Progenitor cell of endocrine pancreas (in vitro differentiated cells): Measurements from ENCODE around the gene AMZ1. TPM values are rescaled to one million over a fixed set of nuclear protein-coding genes. Genes with fewer than 3 reads are reported as not detected.

Experiments
- DNase-seq: peaks from one replicate; pipeline ENCODE4 v3.0.0; 2021; ENCODE audit warnings: low spot score; ENCODE audit not compliant: unreplicated experiment
- H3K27ac Mint-ChIP-seq: 2 replicates; pipeline ENCODE4 v1.8.0; 2021; ENCODE audit warnings: mild to moderate bottlenecking, moderate library complexity, mixed read lengths
- H3K27me3 Mint-ChIP-seq: 2 replicates; pipeline ENCODE4 v1.8.0; 2021; ENCODE audit warnings: mixed read lengths
- H3K36me3 Mint-ChIP-seq: 2 replicates; pipeline ENCODE4 v1.8.0; 2022; ENCODE audit warnings: mixed read lengths; ENCODE audit not compliant: insufficient read depth
- H3K4me1 Mint-ChIP-seq: 2 replicates; pipeline ENCODE4 v1.8.0; 2021; ENCODE audit warnings: low read depth, mixed read lengths
- H3K4me3 Mint-ChIP-seq: 2 replicates; pipeline ENCODE4 v1.8.0; 2021; ENCODE audit warnings: low read depth, mild to moderate bottlenecking, moderate library complexity, mixed read lengths
- H3K9me3 Mint-ChIP-seq: 2 replicates; pipeline ENCODE4 v1.8.0; 2021; ENCODE audit warnings: low read depth, mixed read lengths
- CTCF ChIP-seq: fragments of 200-600 bp; sonication (generic); IDR thresholded peaks from one replicate; pipeline ENCODE4 v1.5.0; 2021; ENCODE audit warnings: antibody characterized with exemption, mild to moderate bottlenecking; ENCODE audit not compliant: unreplicated experiment
- total RNA-seq: library from RNA; stranded (reverse); gene quantifications from 2 replicates; pipeline ENCODE4 v1.2.1, GENCODE V29; 2021

Gene AMZ1
- total RNA-seq, 1 donor from 2014 or later = 0.19 TPM

DNA sequence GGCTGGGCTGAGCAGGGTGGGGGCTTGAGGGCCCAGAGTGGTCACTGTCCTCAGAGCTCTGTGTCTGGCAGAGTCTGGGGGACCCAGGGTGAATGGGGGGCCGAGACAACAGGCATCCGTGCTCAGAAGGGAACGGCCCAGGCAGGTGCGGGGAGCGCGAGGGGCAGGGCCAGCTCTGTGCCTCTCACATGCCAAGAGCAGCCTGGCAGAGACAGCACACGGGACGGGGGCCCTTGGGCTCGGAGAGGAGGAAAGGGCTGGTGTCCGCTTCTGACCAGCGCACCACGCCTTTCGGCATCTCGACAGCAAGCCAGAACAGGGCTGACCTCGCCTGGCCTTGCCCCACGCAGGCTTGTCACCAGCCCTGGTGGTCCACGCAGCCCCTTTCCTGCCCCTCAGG, 13.4 kb downstream of the AMZ1 start:
- no peaks in the 10 kb centered on the region for H3K9me3 Mint-ChIP-seq
- no peak overlapping the region for H3K27ac Mint-ChIP-seq
- no peaks in the 10 kb centered on the region for H3K36me3 Mint-ChIP-seq
- DNase-seq = no peak
- H3K27me3 Mint-ChIP-seq = peaks cover 22% of the 10 kb centered on the region
- no peak for TF ChIP-seq CTCF
- H3K4me3 Mint-ChIP-seq = no peak overlapping the region
- no peaks in the 10 kb centered on the region for H3K4me1 Mint-ChIP-seq

- Mint-ChIP-seq H3K4me3 (no peak overlapping the region), H3K27me3 (peaks cover 22% of the 10 kb centered on the region), H3K36me3 (no peaks in the 10 kb centered on the region), H3K27ac (no peak overlapping the region), H3K4me1 (peaks cover 4% of the 10 kb centered on the region), H3K9me3 (no peaks in the 10 kb centered on the region)
- no peak for TF ChIP-seq CTCF
- DNase-seq = no peak
Observed at GRCh38 chr7:2701832-2702593, 14.0 kb downstream of the AMZ1 start.

DNA sequence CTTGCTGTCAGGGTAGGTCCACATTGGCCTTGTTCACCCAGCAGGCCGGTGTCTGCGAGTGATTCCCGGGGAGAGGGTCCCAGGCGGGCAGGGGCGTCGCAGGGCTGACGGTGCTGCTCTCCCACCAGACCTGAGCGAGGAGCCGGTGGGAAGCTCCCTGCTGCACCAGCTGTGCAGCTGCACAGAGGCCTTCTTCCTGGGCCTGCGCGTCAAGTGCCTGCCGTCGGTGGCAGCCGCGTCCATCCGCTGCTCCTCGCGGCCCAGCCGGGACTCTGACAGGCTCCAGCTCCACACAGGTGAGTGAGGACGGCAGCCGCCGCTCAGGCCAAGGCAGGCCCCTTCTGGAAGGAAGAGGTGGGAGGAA, 14.6 kb downstream of the AMZ1 start:
- H3K36me3 Mint-ChIP-seq = no peaks in the 10 kb centered on the region
- H3K27ac Mint-ChIP-seq = no peak overlapping the region
- no peaks in the 10 kb centered on the region for H3K9me3 Mint-ChIP-seq
- no peak for DNase-seq
- H3K4me3 Mint-ChIP-seq = no peak overlapping the region
- no peak for TF ChIP-seq CTCF
- peaks cover 7% of the 10 kb centered on the region for H3K4me1 Mint-ChIP-seq
- H3K27me3 Mint-ChIP-seq = peaks cover 22% of the 10 kb centered on the region

GRCh38 chr7:2705371-2706096, 17.5 kb downstream of the AMZ1 start:
- H3K9me3 Mint-ChIP-seq = no peaks in the 10 kb centered on the region
- no peak for TF ChIP-seq CTCF
- H3K27me3 Mint-ChIP-seq = peaks cover 11% of the 10 kb centered on the region
- H3K27ac Mint-ChIP-seq = no peak overlapping the region
- peaks cover 7% of the 10 kb centered on the region for H3K4me1 Mint-ChIP-seq
- no peaks in the 10 kb centered on the region for H3K36me3 Mint-ChIP-seq
- DNase-seq = no peak
- no peak overlapping the region for H3K4me3 Mint-ChIP-seq

DNA sequence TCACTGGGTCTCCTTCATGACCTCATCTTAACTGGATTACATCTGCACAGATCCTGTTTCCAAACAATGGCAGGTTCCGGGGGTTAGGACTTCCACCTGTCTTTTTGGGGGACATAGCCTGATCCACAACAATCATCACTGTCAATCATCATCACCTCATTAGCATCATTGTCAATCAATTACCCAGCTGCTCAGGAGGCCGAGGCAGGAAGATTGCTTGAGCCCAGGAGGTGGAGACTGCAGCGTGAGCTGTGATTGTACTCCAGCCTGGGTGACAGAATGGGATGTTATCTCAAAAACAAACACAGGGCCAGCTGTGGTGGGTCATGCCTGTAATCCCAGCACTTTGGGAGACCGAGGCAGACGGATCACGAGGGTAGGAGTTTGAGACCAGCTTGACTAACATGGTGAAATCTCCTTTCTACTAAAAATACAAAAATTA, 18.7 kb downstream of the AMZ1 start:
- Mint-ChIP-seq H3K9me3 (no peaks in the 10 kb centered on the region), H3K4me1 (peaks cover 7% of the 10 kb centered on the region), H3K4me3 (no peak overlapping the region), H3K36me3 (peaks cover 4% of the 10 kb centered on the region), H3K27me3 (peaks cover 9% of the 10 kb centered on the region), H3K27ac (no peak overlapping the region)
- DNase-seq = no peak
- TF ChIP-seq CTCF = no peak
